ENCODE data around the gene ZIM2.
"Not testable (repeated sequence)": the region's sequence is repeated elsewhere in the genome, so short reads cannot be mapped to it uniquely, and the experiment has no call there.

The ZIM2 gene

GRCh38 chr19:56840451-56841192, at the start of gene ZIM2, which contains the start of gene PEG3:
Gene ZIM2, minus strand, starts transcription at chr19:56840726. Its CDS starts 16,449 bp downstream, at chr19:56824277.
Gene PEG3, minus strand, starts transcription at chr19:56840726. Its CDS starts 16,071 bp downstream, at chr19:56824655.
- DNase-seq, result no peak

GRCh38 chr19:56885173-56885985, 44.9 kb upstream of the ZIM2 start:
- no peak for DNase-seq

- DNase-seq, result no peak
Observed at GRCh38 chr19:56884441-56884840, 43.9 kb upstream of the ZIM2 start.

GRCh38 chr19:56880592-56881190, 40.2 kb upstream of the ZIM2 start:
- DNase-seq, result no peak

- no peak for DNase-seq
Observed at GRCh38 chr19:56877069-56877715, 36.7 kb upstream of the ZIM2 start.

- no peak for DNase-seq
Observed at GRCh38 chr19:56875717-56876116, 35.2 kb upstream of the ZIM2 start.

- DNase-seq, result no peak
Observed at GRCh38 chr19:56874530-56874929, 34.0 kb upstream of the ZIM2 start.

GRCh38 chr19:56873493-56873892, 33.0 kb upstream of the ZIM2 start:
- DNase-seq, result no peak

GRCh38 chr19:56869886-56870285, 29.4 kb upstream of the ZIM2 start:
- DNase-seq, result no peak

- DNase-seq, result no peak
Observed at GRCh38 chr19:56868446-56868845, 27.9 kb upstream of the ZIM2 start.

GRCh38 chr19:56866538-56866937, 26.0 kb upstream of the ZIM2 start:
- no peak for DNase-seq

- DNase-seq, result no peak
Observed at GRCh38 chr19:56864443-56865125, 24.1 kb upstream of the ZIM2 start.

GRCh38 chr19:56862741-56863140, 22.2 kb upstream of the ZIM2 start:
- no peak for DNase-seq

- not testable (repeated sequence) for DNase-seq
Observed at GRCh38 chr19:56860409-56860808, 19.9 kb upstream of the ZIM2 start.

GRCh38 chr19:56858026-56858425, 17.5 kb upstream of the ZIM2 start:
- no peak for DNase-seq

GRCh38 chr19:56856822-56857221, 16.3 kb upstream of the ZIM2 start:
- no peak for DNase-seq

GRCh38 chr19:56852361-56852760, 11.8 kb upstream of the ZIM2 start:
- not testable (repeated sequence) for DNase-seq

GRCh38 chr19:56848166-56848565, 7.6 kb upstream of the ZIM2 start:
- no peak for DNase-seq

GRCh38 chr19:56842412-56842811, 1.9 kb upstream of the ZIM2 start:
- no peak for DNase-seq

GRCh38 chr19:56841193-56841543, 642 bp upstream of the ZIM2 start:
- DNase-seq, result no peak

- DNase-seq, result no peak
Observed at GRCh38 chr19:56839652-56840450, 675 bp downstream of the ZIM2 start.
